GM23338 (cell line): ENCODE measurements around the gene CTSG. TPM values are rescaled to one million over a fixed set of nuclear protein-coding genes. Genes with fewer than 3 reads are reported as not detected.

Experiments used
- ATAC-seq: fragments of 200-7000 bp; cut with Tn5 transposase; 3 replicates; pipeline ENCODE4 v1.9.1; 2020
- DNase-seq: peaks from one replicate; pipeline ENCODE4 v3.0.0-alpha.2; 2015; ENCODE audit warnings: low spot score
- H2AFZ ChIP-seq: fragments of 200-600 bp; sonication (generic); 2 replicates; pipeline ENCODE4 v1.8.0; 2016; ENCODE audit warnings: antibody characterized with exemption, mild to moderate bottlenecking, moderate library complexity
- H3F3A ChIP-seq: fragments of 200-600 bp; sonication (generic); replicated peaks from 2 replicates; pipeline ENCODE4 v1.8.0; 2017; ENCODE audit warnings: antibody characterized with exemption, mixed run types, low read depth
- H3K27ac ChIP-seq: fragments of 200-600 bp; sonication (generic); 2 replicates; pipeline ENCODE4 v1.6.1; 2016; ENCODE audit warnings: low read depth
- H3K27me3 ChIP-seq: fragments of 200-600 bp; sonication (generic); 2 replicates; pipeline ENCODE4 v1.8.0; 2016; ENCODE audit warnings: mild to moderate bottlenecking, mixed run types, moderate library complexity; ENCODE audit not compliant: insufficient read depth
- H3K36me3 ChIP-seq: fragments of 200-600 bp; sonication (generic); 2 replicates; pipeline ENCODE4 v1.8.0; 2016; ENCODE audit warnings: mild to moderate bottlenecking; ENCODE audit not compliant: insufficient read depth
- H3K4me1 ChIP-seq: fragments of 200-600 bp; sonication (generic); 2 replicates; pipeline ENCODE4 v1.8.0; 2016; ENCODE audit warnings: mild to moderate bottlenecking, moderate library complexity; ENCODE audit not compliant: insufficient read depth
- H3K4me2 ChIP-seq: fragments of 200-600 bp; sonication (generic); 2 replicates; pipeline ENCODE4 v1.7.1; 2017; ENCODE audit warnings: mixed run types
- H3K4me3 ChIP-seq: fragments of 200-600 bp; sonication (generic); 2 replicates; pipeline ENCODE4 v1.6.1; 2016; ENCODE audit warnings: mixed run types
- H3K79me2 ChIP-seq: fragments of 200-600 bp; sonication (generic); replicated peaks from 2 replicates; pipeline ENCODE4 v1.8.0; 2017; ENCODE audit warnings: mild to moderate bottlenecking; ENCODE audit not compliant: insufficient read depth
- H3K9me2 ChIP-seq: fragments of 200-600 bp; sonication (generic); 2 replicates; pipeline ENCODE4 v1.8.0; 2017; ENCODE audit not compliant: insufficient read depth
- H4K20me1 ChIP-seq: fragments of 200-600 bp; sonication (generic); replicated peaks from 2 replicates; pipeline ENCODE4 v1.8.0; 2017; ENCODE audit warnings: mild to moderate bottlenecking; ENCODE audit not compliant: insufficient read depth
- H3K27ac Mint-ChIP-seq: 2 replicates; pipeline ENCODE4 v1.8.0; 2020; ENCODE audit warnings: inconsistent platforms, mild to moderate bottlenecking, moderate library complexity, mixed read lengths
- H3K27me3 Mint-ChIP-seq: 3 replicates; pipeline ENCODE4 v1.8.0; 2022; ENCODE audit warnings: low read depth, mild to moderate bottlenecking, moderate library complexity, mixed read lengths, inconsistent platforms; ENCODE audit not compliant: insufficient read depth, poor library complexity
- H3K36me3 Mint-ChIP-seq: 3 replicates; pipeline ENCODE4 v1.8.0; 2021; ENCODE audit warnings: low read depth, mild to moderate bottlenecking, inconsistent platforms, moderate library complexity, mixed read lengths
- H3K4me1 Mint-ChIP-seq: 3 replicates; pipeline ENCODE4 v1.8.0; 2020; ENCODE audit warnings: mild to moderate bottlenecking, inconsistent platforms, mixed read lengths
- H3K4me3 Mint-ChIP-seq: 3 replicates; pipeline ENCODE4 v1.8.0; 2021; ENCODE audit warnings: moderate library complexity, mild to moderate bottlenecking, inconsistent platforms, mixed read lengths
- H3K9me3 Mint-ChIP-seq: 3 replicates; pipeline ENCODE4 v1.8.0; 2020; ENCODE audit warnings: moderate library complexity, mild to moderate bottlenecking, inconsistent platforms, mixed read lengths
- CREB1 ChIP-seq: fragments of 250-450 bp; sonication (Bioruptor Pico); IDR thresholded peaks from 2 replicates; pipeline ENCODE4 v1.5.0; 2020; ENCODE audit warnings: low read depth, mild to moderate bottlenecking, moderate library complexity
- CTCF ChIP-seq, 2 experiments: fragments of 200-600 bp in 1 of 2; sonication (generic) in 1 of 2; conservative IDR thresholded peaks; 2 replicates each; pipeline versions ENCODE4 v1.5.1 to v1.6.1; 2016 to 2017; ENCODE audit warnings: antibody characterized with exemption in 2 of 2, low read depth in 2 of 2, mild to moderate bottlenecking in 2 of 2, moderate library complexity in 1 of 2
- EZH2 ChIP-seq: fragments of 200-600 bp; sonication (generic); IDR thresholded peaks from one replicate; pipeline ENCODE4 v1.8.0; 2017; ENCODE audit warnings: antibody characterized with exemption, mild to moderate bottlenecking, low read depth; ENCODE audit not compliant: unreplicated experiment
- EZH2phosphoT487 ChIP-seq: fragments of 200-600 bp; sonication (generic); IDR thresholded peaks from one replicate; pipeline ENCODE4 v1.8.1; 2018; ENCODE audit warnings: antibody characterized with exemption; ENCODE audit not compliant: unreplicated experiment
- JUNB ChIP-seq: IDR thresholded peaks from one replicate; pipeline ENCODE4 v1.6.1; 2016; ENCODE audit warnings: antibody characterized with exemption; ENCODE audit not compliant: unreplicated experiment
- NANOG ChIP-seq: IDR thresholded peaks from 2 replicates; pipeline ENCODE4 v1.6.1; 2016; ENCODE audit warnings: antibody characterized with exemption, borderline replicate concordance
- POLR2AphosphoS5 ChIP-seq: IDR thresholded peaks from 2 replicates; pipeline ENCODE4 v1.6.1; 2016; ENCODE audit warnings: antibody characterized with exemption, low read depth
- STAT1 ChIP-seq: IDR thresholded peaks from one replicate; pipeline ENCODE4 v1.6.1; 2016; ENCODE audit warnings: antibody characterized with exemption; ENCODE audit not compliant: unreplicated experiment
- ZNF114 ChIP-seq: fragments of 250-450 bp; sonication (Bioruptor Pico); IDR thresholded peaks from 2 replicates; pipeline ENCODE4 v1.5.0; 2020; ENCODE audit warnings: mild to moderate bottlenecking, moderate library complexity
- ZNF331 ChIP-seq: fragments of 250-450 bp; sonication (Bioruptor Pico); IDR thresholded peaks from 2 replicates; pipeline ENCODE4 v1.5.0; 2020; ENCODE audit warnings: low read depth, mild to moderate bottlenecking, moderate library complexity
- polyA plus RNA-seq: library from polyadenylated mRNA; unstranded; fragments of >200 nt; fragmentation: Nextera tagmentation; extraction: Ambion mirVana; gene quantifications from 2 replicates; pipeline ENCODE4 v1.2.1, GENCODE V29; 2016
- total RNA-seq: library from RNA; depleted of rRNA; stranded (reverse); fragments of >200 nt; shearing (Covaris generic); gene quantifications from 2 replicates; pipeline ENCODE4 v1.2.3, GENCODE V29; 2014
- TF ChIP-seq, protein P1 (sequence below): IDR thresholded peaks from one replicate; pipeline ENCODE4 v1.6.1; 2018; ENCODE audit warnings: antibody characterized with exemption; ENCODE audit not compliant: unreplicated experiment

CTSG gene
- total and polyA plus RNA-seq, 2 experiments from 2014 or later: not detected

- TF ChIP-seq, protein P1, sequence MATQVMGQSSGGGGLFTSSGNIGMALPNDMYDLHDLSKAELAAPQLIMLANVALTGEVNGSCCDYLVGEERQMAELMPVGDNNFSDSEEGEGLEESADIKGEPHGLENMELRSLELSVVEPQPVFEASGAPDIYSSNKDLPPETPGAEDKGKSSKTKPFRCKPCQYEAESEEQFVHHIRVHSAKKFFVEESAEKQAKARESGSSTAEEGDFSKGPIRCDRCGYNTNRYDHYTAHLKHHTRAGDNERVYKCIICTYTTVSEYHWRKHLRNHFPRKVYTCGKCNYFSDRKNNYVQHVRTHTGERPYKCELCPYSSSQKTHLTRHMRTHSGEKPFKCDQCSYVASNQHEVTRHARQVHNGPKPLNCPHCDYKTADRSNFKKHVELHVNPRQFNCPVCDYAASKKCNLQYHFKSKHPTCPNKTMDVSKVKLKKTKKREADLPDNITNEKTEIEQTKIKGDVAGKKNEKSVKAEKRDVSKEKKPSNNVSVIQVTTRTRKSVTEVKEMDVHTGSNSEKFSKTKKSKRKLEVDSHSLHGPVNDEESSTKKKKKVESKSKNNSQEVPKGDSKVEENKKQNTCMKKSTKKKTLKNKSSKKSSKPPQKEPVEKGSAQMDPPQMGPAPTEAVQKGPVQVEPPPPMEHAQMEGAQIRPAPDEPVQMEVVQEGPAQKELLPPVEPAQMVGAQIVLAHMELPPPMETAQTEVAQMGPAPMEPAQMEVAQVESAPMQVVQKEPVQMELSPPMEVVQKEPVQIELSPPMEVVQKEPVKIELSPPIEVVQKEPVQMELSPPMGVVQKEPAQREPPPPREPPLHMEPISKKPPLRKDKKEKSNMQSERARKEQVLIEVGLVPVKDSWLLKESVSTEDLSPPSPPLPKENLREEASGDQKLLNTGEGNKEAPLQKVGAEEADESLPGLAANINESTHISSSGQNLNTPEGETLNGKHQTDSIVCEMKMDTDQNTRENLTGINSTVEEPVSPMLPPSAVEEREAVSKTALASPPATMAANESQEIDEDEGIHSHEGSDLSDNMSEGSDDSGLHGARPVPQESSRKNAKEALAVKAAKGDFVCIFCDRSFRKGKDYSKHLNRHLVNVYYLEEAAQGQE: no peak
- no peak for TF ChIP-seq ZNF331 (CRISPR knock-in tag)
- no peak for TF ChIP-seq JUNB
- TF ChIP-seq STAT1: no peak
- no peak for TF ChIP-seq EZH2phosphoT487
- TF ChIP-seq CTCF (conservative IDR thresholded peaks at IDR 0.05; ENCODE audit: low read depth in 2 of 2): no peak
- TF ChIP-seq EZH2: no peak
- no peak for TF ChIP-seq POLR2AphosphoS5
These were observed 36.1 kb upstream of the CTSG start (continued) for GRCh38 chr14:24612196-24612595.

DNA sequence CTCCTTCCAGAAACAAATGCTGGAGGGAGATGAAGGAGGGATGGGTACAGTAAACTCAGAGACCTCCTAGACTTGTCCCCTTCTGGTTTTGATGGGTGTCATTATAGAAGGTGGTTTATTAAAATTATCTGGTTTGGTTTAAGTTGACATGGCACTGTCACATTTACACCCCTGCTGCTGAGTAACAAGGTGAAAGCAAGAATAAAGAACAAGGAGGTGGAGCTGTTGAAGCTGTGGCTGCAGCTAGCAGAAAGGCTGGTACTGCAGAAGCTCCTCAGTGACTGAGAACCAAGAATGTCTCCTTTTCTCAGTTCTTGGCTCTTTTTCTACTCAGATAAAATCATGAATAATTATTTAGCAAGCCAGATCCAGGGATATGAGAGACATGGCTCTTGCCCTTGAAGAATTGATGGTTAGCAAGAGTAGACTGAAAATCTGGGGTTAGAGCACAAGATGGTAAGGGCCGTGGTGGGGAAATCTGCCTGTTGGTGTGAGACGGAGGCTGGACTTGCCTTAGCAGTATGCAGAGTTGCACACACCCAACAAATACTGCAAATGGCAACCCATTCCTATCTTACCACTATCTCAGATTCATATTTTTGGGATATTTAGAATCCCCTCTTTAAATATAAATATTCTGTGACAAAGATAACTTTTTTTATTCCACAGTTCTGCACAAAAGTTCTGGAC lies 33.8 kb upstream of the CTSG start, which contains the start of gene GZMH:
Gene GZMH, minus strand, starts transcription at position 31 of the 690 bp plus-strand sequence. CDS start 72 bp downstream, outside the sequence.
- no peaks in the 10 kb centered on the region for H3K4me1 ChIP-seq
- no peaks in the 10 kb centered on the region for H4K20me1 ChIP-seq
- H3K9me2 ChIP-seq: peaks cover 5% of the 10 kb centered on the region; the same call in 1 of the 2 replicates
- H3K4me1 Mint-ChIP-seq: peaks cover 8% of the 10 kb centered on the region
- no peaks in the 10 kb centered on the region for H3K27me3 ChIP-seq
- no peaks in the 10 kb centered on the region for H3F3A ChIP-seq
- ATAC-seq: no peak
- no peak within 1 kb of the TSS for H3K4me3 Mint-ChIP-seq
- no peak within 1 kb of the TSS for H3K27ac ChIP-seq
- no peaks in the 10 kb centered on the region; the same call in 1 of the 3 replicates for H3K9me3 Mint-ChIP-seq
- H3K79me2 ChIP-seq: no peaks in the 10 kb centered on the region
- H2AFZ ChIP-seq: no peak within 1 kb of the TSS
- peaks cover 9% of the 10 kb centered on the region for H3K27me3 Mint-ChIP-seq
- no peaks in the 10 kb centered on the region for H3K36me3 Mint-ChIP-seq
- H3K4me3 ChIP-seq: no peak within 1 kb of the TSS
- no peaks in the 10 kb centered on the region for H3K36me3 ChIP-seq
- H3K4me2 ChIP-seq: no peak within 1 kb of the TSS
- H3K27ac Mint-ChIP-seq: no peak within 1 kb of the TSS
- no peak for DNase-seq
- TF ChIP-seq JUNB (no peak), STAT1 (no peak), CREB1 (CRISPR knock-in tag) (no peak), NANOG (no peak), EZH2 (no peak), EZH2phosphoT487 (no peak), CTCF (conservative IDR thresholded peaks at IDR 0.05; ENCODE audit: low read depth in 2 of 2) (no peak), ZNF114 (no peak)
- TF ChIP-seq, protein P1: no peak
